Right lobe of liver (tissue), 6 donors: Measurements from ENCODE around the gene TMEM191B. TPM values are rescaled to one million over a fixed set of nuclear protein-coding genes. Genes with fewer than 3 reads are reported as not detected.
"Not testable (repeated sequence)": the region's sequence is repeated elsewhere in the genome, so short reads cannot be mapped to it uniquely, and the experiment has no call there.

Experiments used
- ATAC-seq, 4 donors: fragments of 200-7000 bp; cut with Tn5 transposase; one replicate each; pipeline ENCODE4 v1.9.1; 2020; ENCODE audit warnings: mild to moderate bottlenecking in 4 of 4, moderate library complexity in 4 of 4
- DNase-seq, 3 donors: peaks; one replicate each; pipeline ENCODE4 v3.0.0-alpha.2; 2020
- H3K27ac ChIP-seq, 3 donors: fragments of 200-600 bp; one replicate each; pipeline ENCODE4 v1.8.0; 2022
- H3K27me3 ChIP-seq, 2 donors: fragments of 200-600 bp; one replicate each; pipeline ENCODE4 v1.8.0; 2022
- H3K36me3 ChIP-seq, 4 donors: fragments of 200-600 bp; sonication (generic) in 1 of 4; one replicate each; pipeline versions ENCODE4 v1.5.1 to v1.8.0; 2017 to 2022; ENCODE audit warnings: control low read depth in 1 of 4
- H3K4me1 ChIP-seq, 4 donors: fragments of 200-600 bp; sonication (generic) in 1 of 4; one replicate each; pipeline versions ENCODE4 v1.5.1 to v1.8.0; 2017 to 2022; ENCODE audit warnings: control low read depth in 1 of 4
- H3K4me3 ChIP-seq, 3 donors: fragments of 200-600 bp; one replicate each; pipeline ENCODE4 v1.8.0; 2022
- H3K9me3 ChIP-seq, 4 donors: fragments of 200-600 bp; sonication (generic) in 1 of 4; one replicate each; pipeline versions ENCODE4 v1.5.1 to v1.8.0; 2017 to 2022; ENCODE audit warnings: control low read depth in 1 of 4
- WGBS: methylation state at CpG from one replicate; pipeline ENCODE4 v1.1.6; 2018; ENCODE audit warnings: low coverage, low lambda C conversion rate; ENCODE audit not compliant: insufficient coverage; ENCODE audit errors: missing lambda C conversion rate; 5-methylcytosine and 5-hydroxymethylcytosine counted together
- intact Hi-C, 2 donors: fragments of 100-400 bp; cut with DNase I; formaldehyde crosslinking; loops; one replicate each; pipeline versions ENCODE4 v1.11.2 to v1.14.1; 2022
- total RNA-seq, 6 experiments: library from RNA; depleted of rRNA in 2 of 6; stranded (reverse); fragments of >200 nt in 2 of 6; fragmentation: NEBNext Ultra II Directional in 3 of 6; extraction: Animal tissue kit (Norgen Biotek cat#: 25700) in 3 of 6; gene quantifications; one replicate each; pipeline versions ENCODE4 v1.1.0 to v1.2.4, GENCODE V29; 2016 to 2023
- donor health status: DM: no; HTN: yes; CAD: no.
- donor health status: DM: no; HTN: no; CAD: no.
- donor health status: DM: no; HTN: no; CAD: no.
- donor health status: DM: no; HTN: yes; CAD: no.
- donor health status: DM: no; HTN: yes; CAD: no.

TMEM191B gene
- total RNA-seq, 6 experiments from 2014 or later: 0.17 to 1.1 (median 0.88) TPM; not detected in 3

GRCh38 chr22:18533633-18534032 lies 6.0 kb downstream of the TMEM191B start:
- H3K36me3 ChIP-seq, H3K4me3 ChIP-seq, H3K4me1 ChIP-seq, H3K27me3 ChIP-seq, H3K27ac ChIP-seq, H3K9me3 ChIP-seq, DNase-seq, intact Hi-C loops: not testable (repeated sequence)
- ATAC-seq: peak; percentile 54 to 56 (median 54)
- no CpG with 5 or more reads among the region's 11 CpGs for WGBS

- ATAC-seq: peak in 1 of 4 donors; percentile 19
- H3K27me3 ChIP-seq, DNase-seq, H3K4me1 ChIP-seq, H3K27ac ChIP-seq, H3K4me3 ChIP-seq, H3K9me3 ChIP-seq, intact Hi-C loops, H3K36me3 ChIP-seq: not testable (repeated sequence)
- no CpG with 5 or more reads among the region's 12 CpGs for WGBS
Observed at GRCh38 chr22:18534315-18534714, 6.7 kb downstream of the TMEM191B start.

GRCh38 chr22:18539994-18540393 lies 12.4 kb downstream of the TMEM191B start:
- intact Hi-C loops, H3K27ac ChIP-seq, H3K36me3 ChIP-seq, DNase-seq, H3K4me3 ChIP-seq, H3K4me1 ChIP-seq, H3K9me3 ChIP-seq, ATAC-seq, H3K27me3 ChIP-seq: not testable (repeated sequence)
- WGBS: no CpG with 5 or more reads among the region's 6 CpGs

- no CpG with 5 or more reads among the region's 11 CpGs for whole genome bisulfite sequencing
- H3K9me3 ChIP-seq, H3K4me3 ChIP-seq, H3K36me3 ChIP-seq, H3K4me1 ChIP-seq, H3K27me3 ChIP-seq, H3K27ac ChIP-seq, DNase-seq, ATAC-seq, intact Hi-C loops: not testable (repeated sequence)
Observed at GRCh38 chr22:18543400-18543799, 15.8 kb downstream of the TMEM191B start.

GRCh38 chr22:18544615-18545014 lies 17.0 kb downstream of the TMEM191B start:
- intact Hi-C loops, DNase-seq, H3K27ac ChIP-seq, H3K36me3 ChIP-seq, H3K27me3 ChIP-seq, ATAC-seq, H3K4me1 ChIP-seq, H3K4me3 ChIP-seq, H3K9me3 ChIP-seq: not testable (repeated sequence)
- no CpG with 5 or more reads among the region's 13 CpGs for WGBS

DNA sequence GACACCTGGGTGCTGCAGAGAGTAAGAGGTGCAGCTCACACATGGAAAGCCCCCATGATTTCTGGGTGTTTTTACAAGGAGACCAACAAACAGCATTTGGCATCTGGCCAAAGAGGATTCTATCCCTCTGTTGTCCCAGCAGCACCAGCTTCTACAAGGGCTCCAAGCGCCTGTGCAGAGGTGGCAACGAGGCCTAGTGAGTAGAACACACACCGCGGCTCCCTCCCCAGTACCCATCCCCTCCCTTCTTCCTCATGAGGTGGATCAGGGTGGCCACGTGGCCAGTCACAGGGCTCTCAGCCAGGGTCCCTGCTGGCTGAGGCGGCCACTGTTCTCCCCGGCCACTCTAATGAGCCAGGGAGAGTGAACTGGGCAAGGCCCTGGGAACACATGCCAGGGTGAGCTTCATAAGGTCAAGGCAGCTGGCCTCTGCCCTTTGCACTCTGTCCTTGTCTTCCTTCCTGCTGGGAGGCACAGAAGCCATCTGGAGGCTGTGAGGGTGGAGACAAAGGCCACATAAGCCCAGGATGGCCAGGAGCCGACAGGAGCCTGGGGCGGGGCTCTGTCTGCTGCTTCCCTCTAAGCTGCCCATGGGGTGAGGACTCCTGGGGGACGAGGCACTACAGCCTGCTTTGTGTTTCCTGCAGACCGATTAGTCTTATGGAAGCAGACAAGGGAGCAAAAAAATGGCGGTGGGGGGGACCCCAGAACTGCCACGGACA lies 22.0 kb downstream of the TMEM191B start:
- H3K27me3 ChIP-seq, H3K4me1 ChIP-seq, H3K4me3 ChIP-seq, H3K27ac ChIP-seq, H3K36me3 ChIP-seq, intact Hi-C loops, H3K9me3 ChIP-seq: not testable (repeated sequence)
- peak in 2 of 3 donors; percentile 46 to 51 for DNase-seq
- ATAC-seq: peak; percentile 79 to 87 (median 85)
- WGBS: no CpG with 5 or more reads among the region's 13 CpGs

GRCh38 chr22:18551046-18551445 lies 23.4 kb downstream of the TMEM191B start:
- no CpG with 5 or more reads among the region's 7 CpGs for WGBS

GRCh38 chr22:18552839-18553597 lies 25.4 kb downstream of the TMEM191B start:
- H3K27ac ChIP-seq, H3K4me1 ChIP-seq, H3K9me3 ChIP-seq, ATAC-seq, intact Hi-C loops, H3K36me3 ChIP-seq, DNase-seq, H3K4me3 ChIP-seq, H3K27me3 ChIP-seq: not testable (repeated sequence)
- WGBS: no CpG with 5 or more reads among the region's 19 CpGs

More at GRCh38 chr22:18551046-18551445, 23.4 kb downstream of the TMEM191B start:
- H3K4me1 ChIP-seq, H3K27me3 ChIP-seq, H3K36me3 ChIP-seq, H3K4me3 ChIP-seq, H3K27ac ChIP-seq, DNase-seq, intact Hi-C loops, H3K9me3 ChIP-seq, ATAC-seq: not testable (repeated sequence)

- WGBS: no CpG with 5 or more reads among the region's 22 CpGs
- intact Hi-C loops, H3K36me3 ChIP-seq, H3K27me3 ChIP-seq, H3K4me3 ChIP-seq, H3K9me3 ChIP-seq, H3K27ac ChIP-seq, H3K4me1 ChIP-seq: not testable (repeated sequence)
- peak; percentile 53 to 65 (median 60) for ATAC-seq
- DNase-seq: peak in 1 of 3 donors; percentile 74
Observed at GRCh38 chr22:18554280-18555256, 27.0 kb downstream of the TMEM191B start.

DNA sequence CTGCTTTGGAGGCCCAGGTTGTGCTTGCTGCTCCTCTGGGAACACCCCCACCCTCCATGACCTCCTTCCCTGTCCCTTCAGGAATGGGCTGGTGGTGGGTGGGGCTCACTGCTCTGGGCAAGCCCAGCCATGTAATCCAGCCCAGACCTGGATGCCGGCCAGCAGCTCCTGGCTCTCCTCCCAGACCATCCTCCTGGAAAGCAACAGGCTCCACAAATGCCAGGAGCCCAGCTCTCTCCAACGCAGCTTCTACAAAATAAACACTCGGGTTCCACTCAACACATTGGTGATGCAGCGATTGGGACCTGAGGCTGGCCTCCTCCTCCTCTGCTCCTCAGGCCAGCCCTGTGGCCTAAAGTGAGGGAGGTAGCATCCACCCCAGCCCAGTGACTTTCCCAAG lies 30.9 kb downstream of the TMEM191B start:
- DNase-seq, H3K4me3 ChIP-seq, H3K9me3 ChIP-seq, H3K36me3 ChIP-seq, H3K27me3 ChIP-seq, H3K27ac ChIP-seq, intact Hi-C loops, H3K4me1 ChIP-seq: not testable (repeated sequence)
- peak; percentile 86 to 90 (median 89) for ATAC-seq
- no CpG with 5 or more reads among the region's 4 CpGs for WGBS

- ATAC-seq, DNase-seq, H3K27ac ChIP-seq, H3K9me3 ChIP-seq, H3K4me1 ChIP-seq, intact Hi-C loops, H3K4me3 ChIP-seq, H3K27me3 ChIP-seq, H3K36me3 ChIP-seq: not testable (repeated sequence)
- WGBS: no CpG with 5 or more reads among the region's 6 CpGs
Observed at GRCh38 chr22:18558939-18559338, 31.3 kb downstream of the TMEM191B start.
